ENCODE results near the gene AARS2. TPM values are rescaled to one million over a fixed set of nuclear protein-coding genes. Genes with fewer than 3 reads are reported as not detected.

AARS2 gene
- total and polyA plus RNA-seq, 2 experiments from 2014 or later: 12.6 to 17.6 TPM

- TF ChIP-seq EZH2phosphoT487 (IDR thresholded peaks at IDR 0.05; ENCODE audit: low read depth, severe bottlenecking, unreplicated experiment) (no peak), EZH2 (IDR thresholded peaks at IDR 0.05; ENCODE audit: borderline replicate concordance) (no peak), CTCF (IDR thresholded peaks at IDR 0.05; ENCODE audit: poor library complexity) (no peak)
- WGBS (ENCODE audit: low lambda C conversion rate, missing lambda C conversion rate): 17% methylated on average over 13 of the region's 13 CpGs
- H2AFZ ChIP-seq: peak overlapping the region; percentile 56
Measured at GRCh38 chr6:44264154-44265006, 48.8 kb downstream of the AARS2 start.

GRCh38 chr6:44263354-44264100, 49.6 kb downstream of the AARS2 start:
- WGBS (ENCODE audit: low lambda C conversion rate, missing lambda C conversion rate): 63% methylated on average over 8 of the region's 9 CpGs
- Histone ChIP-seq H3K9me2 (replicated peaks; ENCODE audit: insufficient read depth) (no peaks in the 10 kb centered on the region), H3K4me3 (peak overlapping the region; percentile 77), H3K36me3 (replicated peaks; ENCODE audit: insufficient read depth, low read depth) (no peaks in the 10 kb centered on the region), H3K27ac (peak overlapping the region; percentile 93), H3K4me2 (peak overlapping the region; percentile 98), H3K9me3 (ENCODE audit: low read depth) (no peaks in the 10 kb centered on the region), H3K27me3 (peaks cover 4% of the 10 kb centered on the region), H3K4me1 (ENCODE audit: insufficient read depth) (peaks cover 23% of the 10 kb centered on the region), H3K79me2 (peaks cover 27% of the 10 kb centered on the region), H4K20me1 (ENCODE audit: insufficient read depth, poor library complexity, severe bottlenecking) (peaks cover 10% of the 10 kb centered on the region), H2AFZ (no peak overlapping the region)
- no peak for TF ChIP-seq EZH2phosphoT487 (IDR thresholded peaks at IDR 0.05; ENCODE audit: low read depth, severe bottlenecking, unreplicated experiment)
- no peak for TF ChIP-seq EZH2 (IDR thresholded peaks at IDR 0.05; ENCODE audit: borderline replicate concordance)
- TF ChIP-seq CTCF (IDR thresholded peaks at IDR 0.05; ENCODE audit: poor library complexity): no peak
- peak; percentile 69 for DNase-seq (ENCODE audit: low spot score)

More at GRCh38 chr6:44264154-44265006, 48.8 kb downstream of the AARS2 start:
- peaks cover 27% of the 10 kb centered on the region for H3K79me2 ChIP-seq
- peak overlapping the region; percentile 98 for H3K4me2 ChIP-seq
- H3K4me1 ChIP-seq (ENCODE audit: insufficient read depth): peaks cover 23% of the 10 kb centered on the region
- H3K9me2 ChIP-seq (replicated peaks; ENCODE audit: insufficient read depth): no peaks in the 10 kb centered on the region
- peaks cover 12% of the 10 kb centered on the region for H3K27me3 ChIP-seq
- peak overlapping the region; percentile 93 for H3K27ac ChIP-seq
- no peaks in the 10 kb centered on the region for H3K36me3 ChIP-seq (replicated peaks; ENCODE audit: insufficient read depth, low read depth)
- H4K20me1 ChIP-seq (ENCODE audit: insufficient read depth, poor library complexity, severe bottlenecking): peaks cover 10% of the 10 kb centered on the region
- no peak for DNase-seq (ENCODE audit: low spot score)
- no peaks in the 10 kb centered on the region for H3K9me3 ChIP-seq (ENCODE audit: low read depth)
- peak overlapping the region; percentile 77 for H3K4me3 ChIP-seq

- TF ChIP-seq EZH2phosphoT487 (IDR thresholded peaks at IDR 0.05; ENCODE audit: low read depth, severe bottlenecking, unreplicated experiment): no peak
- no peak for TF ChIP-seq CTCF (IDR thresholded peaks at IDR 0.05; ENCODE audit: poor library complexity)
- TF ChIP-seq EZH2 (IDR thresholded peaks at IDR 0.05; ENCODE audit: borderline replicate concordance): no peak
- no peak for DNase-seq (ENCODE audit: low spot score)
- Histone ChIP-seq H3K9me2 (replicated peaks; ENCODE audit: insufficient read depth) (no peaks in the 10 kb centered on the region), H3K4me1 (ENCODE audit: insufficient read depth) (peaks cover 23% of the 10 kb centered on the region), H3K4me2 (peak overlapping the region; percentile 98), H2AFZ (no peak overlapping the region), H3K27ac (peak overlapping the region; percentile 34), H3K4me3 (no peak overlapping the region), H3K27me3 (no peaks in the 10 kb centered on the region), H4K20me1 (ENCODE audit: insufficient read depth, poor library complexity, severe bottlenecking) (peaks cover 10% of the 10 kb centered on the region), H3K79me2 (peaks cover 27% of the 10 kb centered on the region), H3K36me3 (replicated peaks; ENCODE audit: insufficient read depth, low read depth) (no peaks in the 10 kb centered on the region), H3K9me3 (ENCODE audit: low read depth) (no peaks in the 10 kb centered on the region)
- WGBS (ENCODE audit: low lambda C conversion rate, missing lambda C conversion rate): 78% methylated on average over 7 of the region's 7 CpGs
Measured at GRCh38 chr6:44262467-44263353, 50.4 kb downstream of the AARS2 start.

All from hepatocyte (in vitro differentiated cells).